H1 (cell line): ENCODE data around the gene ATG16L2. TPM values are rescaled to one million over a fixed set of nuclear protein-coding genes. Genes with fewer than 3 reads are reported as not detected.

Source experiments
- ATF2 ChIP-seq: IDR thresholded peaks from 2 replicates; pipeline ENCODE4 v1.6.1; 2012; ENCODE audit warnings: low read length, inconsistent platforms
- BCL11A ChIP-seq, 2 experiments: IDR thresholded peaks; one replicate each; pipeline ENCODE4 v1.6.1; 2011; ENCODE audit warnings: low read depth in 2 of 2, low read length in 2 of 2, mild to moderate bottlenecking in 2 of 2
- CEBPB ChIP-seq: IDR thresholded peaks from 2 replicates; pipeline ENCODE4 v1.6.1; 2012; ENCODE audit warnings: low read depth, low read length
- CTBP2 ChIP-seq: IDR thresholded peaks from 2 replicates; pipeline ENCODE4 v1.7.0; 2011; ENCODE audit warnings: borderline replicate concordance, mild to moderate bottlenecking, moderate library complexity, mixed read lengths, low read length; ENCODE audit not compliant: insufficient read depth, insufficient read length
- HDAC2 ChIP-seq, 2 experiments: fragments of 300-600 bp in 1 of 2; sonication (generic) in 1 of 2; IDR thresholded peaks; 2 replicates each; pipeline ENCODE4 v1.6.1; 2011 to 2012; ENCODE audit warnings: low read depth in 2 of 2, low read length in 2 of 2, mild to moderate bottlenecking in 2 of 2, moderate library complexity in 2 of 2, borderline replicate concordance in 1 of 2, inconsistent platforms in 1 of 2
- KDM1A ChIP-seq: fragments of 200-600, 300-600 bp; sonication (generic); IDR thresholded peaks from 2 replicates; pipeline ENCODE4 v1.7.1; 2016; ENCODE audit warnings: mild to moderate bottlenecking, low read length, borderline replicate concordance
- KDM5A ChIP-seq: fragments of 200-600 bp; IDR thresholded peaks from 2 replicates; pipeline ENCODE4 v1.7.1; 2012; ENCODE audit warnings: mild to moderate bottlenecking, low read length, inconsistent platforms, mixed read lengths
- NANOG ChIP-seq: IDR thresholded peaks from 2 replicates; pipeline ENCODE4 v1.6.1; 2011; ENCODE audit warnings: low read length, low read depth, mild to moderate bottlenecking, inconsistent platforms; ENCODE audit not compliant: insufficient read depth, poor library complexity, severe bottlenecking
- PHF8 ChIP-seq: fragments of 200-600 bp; sonication (generic); conservative IDR thresholded peaks from 2 replicates; pipeline ENCODE4 v1.7.1; 2012; ENCODE audit warnings: low read depth, mild to moderate bottlenecking, inconsistent platforms, low read length, moderate library complexity
- SAP30 ChIP-seq: fragments of 300-600 bp; sonication (generic); IDR thresholded peaks from 2 replicates; pipeline ENCODE4 v1.7.1; 2012; ENCODE audit warnings: low read length, moderate library complexity, mild to moderate bottlenecking, inconsistent platforms; ENCODE audit not compliant: insufficient read depth, insufficient replicate concordance
- SP4 ChIP-seq: IDR thresholded peaks from 2 replicates; pipeline ENCODE4 v1.6.1; 2012; ENCODE audit warnings: low read length, inconsistent platforms
- polyA plus RNA-seq, 7 experiments: library from polyadenylated mRNA; depleted of rRNA in 3 of 7; stranded (reverse) in 5 of 7; unstranded in 2 of 7; fragments of >200 nt in 5 of 7; fragments of 200-250 nt in 2 of 7; gene quantifications; 1 replicate in 5 of 7; 2 replicates in 1 of 7; 4 replicates in 1 of 7; pipeline versions ENCODE4 v1.2.1 to v1.2.3, GENCODE V29; 2011 to 2013; ENCODE audit warnings: missing spikeins in 2 of 7, mixed read lengths in 2 of 7
- total RNA-seq: library from RNA; stranded (reverse); fragmentation: NEBNext Ultra II Directional; extraction: Animal tissue kit (Norgen Biotek cat#: 25700); gene quantifications from 2 replicates; pipeline ENCODE4 v1.2.1, GENCODE V29; 2021

Gene ATG16L2
- total and polyA plus RNA-seq, 2 of the 8 experiments (the other 6 are each of a cell fraction or from before 2014, with no cell fraction given): 11.0 to 18.5 TPM

DNA sequence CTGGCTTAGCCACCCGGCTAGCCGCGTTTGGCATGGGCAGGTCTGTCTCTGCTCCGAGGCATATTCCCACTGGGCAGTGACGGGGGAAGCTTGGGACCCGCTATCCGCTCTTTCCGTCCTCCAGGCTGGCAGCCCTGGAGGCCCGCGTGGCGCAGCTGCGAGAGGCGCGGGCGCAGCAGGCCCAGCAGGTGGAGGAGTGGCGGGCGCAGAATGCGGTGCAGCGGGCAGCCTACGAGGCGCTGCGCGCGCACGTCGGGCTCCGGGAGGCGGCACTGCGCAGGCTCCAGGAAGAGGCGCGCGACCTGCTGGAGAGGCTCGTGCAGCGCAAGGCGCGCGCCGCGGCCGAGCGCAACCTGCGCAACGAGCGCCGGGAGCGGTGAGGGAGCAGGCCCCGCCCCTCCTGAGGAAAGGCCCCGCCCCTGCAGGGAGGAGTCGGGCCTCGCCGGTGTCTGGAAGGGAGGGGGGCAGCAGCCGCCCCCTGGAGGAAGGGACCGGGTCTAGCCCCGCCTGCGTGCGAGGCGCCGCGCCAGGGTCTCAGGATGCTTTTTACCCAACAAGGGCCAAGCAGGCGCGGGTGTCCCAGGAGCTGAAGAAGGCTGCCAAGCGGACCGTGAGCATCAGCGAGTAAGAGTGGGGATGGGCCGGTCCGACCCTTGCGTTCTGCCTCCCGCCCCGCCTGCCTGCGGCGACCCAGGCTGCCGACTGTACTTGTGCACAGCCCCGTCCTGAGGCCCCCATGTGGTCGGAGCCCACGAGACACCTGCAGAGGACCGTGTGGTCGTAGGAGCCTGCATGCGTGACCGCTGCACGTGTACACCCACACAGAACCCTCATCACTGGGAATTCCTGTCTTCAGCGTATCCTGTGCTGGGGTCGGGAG lies 7.9 kb downstream of the ATG16L2 start (continued):
- TF ChIP-seq ATF2: no peak
- no peak for TF ChIP-seq CTBP2
- TF ChIP-seq KDM5A: no peak
- TF ChIP-seq SP4: peak; percentile 83; the same call in 1 of the 2 replicates
- TF ChIP-seq SAP30: no peak
- TF ChIP-seq NANOG: no peak
- TF ChIP-seq KDM1A: no peak
- 0 out of 2 replicates have a peak, but pooled peaks have one; percentile 37 for TF ChIP-seq PHF8
- 0 out of 4 replicates have a peak, but pooled peaks of 1 of the 2 experiments have one; percentile 37 for TF ChIP-seq HDAC2 (IDR thresholded peaks at IDR 0.05; ENCODE audit: borderline replicate concordance in 1 of 2, low read depth in 2 of 2, low read length in 2 of 2)
- no peak for TF ChIP-seq CEBPB
- TF ChIP-seq BCL11A (IDR thresholded peaks at IDR 0.05; ENCODE audit: low read depth in 2 of 2, low read length in 2 of 2): no peak
